ENCODE measurements around the gene TERT.

GRCh38 chr5:1240496-1241260 lies 54.2 kb downstream of the TERT start:
- TF ChIP-seq CTCF (IDR thresholded peaks at IDR 0.05) (no peak), POLR2A (IDR thresholded peaks at IDR 0.05) (no peak)

All from body of pancreas (tissue), 4 donors.